ENCODE data around the gene NASP. TPM values are rescaled to one million over a fixed set of nuclear protein-coding genes. Genes with fewer than 3 reads are reported as not detected.
A peak's percentile ranks its signal among the peaks of the same experiment; 100 is the strongest.

Gene NASP
- total and polyA plus RNA-seq, 2 of the 13 experiments (the other 11 are each of a cell fraction or from before 2014, with no cell fraction given), result 132 to 256 TPM

DNA sequence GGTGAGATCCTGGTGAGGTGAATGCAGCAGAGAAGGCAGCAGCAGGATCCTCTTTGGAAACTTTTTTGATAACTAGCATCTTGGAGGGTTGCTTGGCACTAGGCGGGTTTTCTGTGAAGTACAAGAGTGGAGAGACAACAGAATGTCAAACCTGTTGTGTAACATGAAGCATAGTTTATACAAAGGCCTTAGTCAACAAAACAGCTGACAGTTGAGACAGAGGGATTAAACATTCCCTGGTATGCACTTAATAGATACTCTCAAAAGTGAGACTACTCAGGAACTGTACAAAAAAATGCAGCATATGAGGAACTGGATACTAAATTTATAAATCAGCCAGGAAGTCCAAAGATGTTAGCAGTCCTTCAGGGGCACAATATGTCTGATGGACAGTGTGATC, 56.5 kb downstream of the NASP start:
- no peak overlapping the region for H3K9ac ChIP-seq (ENCODE audit: insufficient read depth, low read depth, low read length)
- H3K4me3 ChIP-seq (replicated peaks in 1 of 3; ENCODE audit: insufficient read depth in 1 of 3, low read depth in 2 of 3, low read length in 3 of 3), result no peak overlapping the region
- H3K27ac ChIP-seq (ENCODE audit: extremely low read length, insufficient read depth, low read length), result no peak overlapping the region
- no peak for TF ChIP-seq MAZ (IDR thresholded peaks at IDR 0.05; ENCODE audit: borderline replicate concordance, low read depth, low read length)
- TF ChIP-seq MAZ (CRISPR knock-in tag; IDR thresholded peaks at IDR 0.05; ENCODE audit: low read depth), result no peak
- no peak for TF ChIP-seq MYC (CRISPR knock-in tag; IDR thresholded peaks at IDR 0.05; ENCODE audit: borderline replicate concordance)
- no peak for TF ChIP-seq SOX13 (IDR thresholded peaks at IDR 0.05)
- peak in 1 of 2 experiments; percentile 14; a peak in 1 of 4 replicates for TF ChIP-seq SOX13 (CRISPR knock-in tag; conservative IDR thresholded peaks at IDR 0.05 in 1 of 2, IDR thresholded peaks at IDR 0.05 in 1 of 2)
- TF ChIP-seq, protein P1, sequence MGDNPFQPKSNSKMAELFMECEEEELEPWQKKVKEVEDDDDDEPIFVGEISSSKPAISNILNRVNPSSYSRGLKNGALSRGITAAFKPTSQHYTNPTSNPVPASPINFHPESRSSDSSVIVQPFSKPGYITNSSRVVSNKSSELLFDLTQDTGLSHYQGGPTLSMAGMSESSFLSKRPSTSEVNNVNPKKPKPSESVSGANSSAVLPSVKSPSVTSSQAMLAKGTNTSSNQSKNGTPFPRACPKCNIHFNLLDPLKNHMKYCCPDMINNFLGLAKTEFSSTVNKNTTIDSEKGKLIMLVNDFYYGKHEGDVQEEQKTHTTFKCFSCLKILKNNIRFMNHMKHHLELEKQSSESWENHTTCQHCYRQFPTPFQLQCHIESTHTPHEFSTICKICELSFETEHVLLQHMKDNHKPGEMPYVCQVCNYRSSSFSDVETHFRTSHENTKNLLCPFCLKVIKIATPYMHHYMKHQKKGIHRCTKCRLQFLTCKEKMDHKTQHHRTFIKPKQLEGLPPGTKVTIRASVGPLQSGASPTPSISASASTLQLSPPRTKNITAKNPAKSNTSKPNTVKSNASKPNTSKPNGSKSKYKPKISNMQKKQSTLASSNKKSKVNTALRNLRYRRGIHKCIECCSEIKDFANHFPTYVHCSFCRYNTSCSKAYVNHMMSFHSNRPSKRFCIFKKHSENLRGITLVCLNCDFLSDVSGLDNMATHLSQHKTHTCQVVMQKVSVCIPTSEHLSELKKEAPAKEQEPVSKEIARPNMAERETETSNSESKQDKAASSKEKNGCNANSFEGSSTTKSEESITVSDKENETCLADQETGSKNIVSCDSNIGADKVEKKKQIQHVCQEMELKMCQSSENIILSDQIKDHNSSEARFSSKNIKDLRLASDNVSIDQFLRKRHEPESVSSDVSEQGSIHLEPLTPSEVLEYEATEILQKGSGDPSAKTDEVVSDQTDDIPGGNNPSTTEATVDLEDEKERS (CRISPR knock-in tag; IDR thresholded peaks at IDR 0.05), result no peak
- TF ChIP-seq EEA1 (CRISPR knock-in tag; IDR thresholded peaks at IDR 0.05; ENCODE audit: borderline replicate concordance), result no peak
- no peak for TF ChIP-seq RCOR2 (CRISPR knock-in tag; IDR thresholded peaks at IDR 0.05)
- TF ChIP-seq MEIS1 (CRISPR knock-in tag; IDR thresholded peaks at IDR 0.05; ENCODE audit: borderline replicate concordance), result no peak
- CTCF ChIA-PET (ENCODE audit: low intra/inter-chr PET ratio, low total read pairs), result no interaction called here
- no peaks in the 10 kb centered on the region for H3K27me3 ChIP-seq (ENCODE audit: control insufficient read depth in 1 of 2, insufficient read depth in 2 of 2, low read length in 2 of 2)
- peaks cover 10 to 73% of the 10 kb centered on the region in 2 experiments for H3K36me3 ChIP-seq (replicated peaks in 1 of 2; ENCODE audit: control insufficient read depth in 1 of 2, insufficient read depth in 2 of 2, low read length in 2 of 2)
- no peak overlapping the region for H3K4me2 ChIP-seq (ENCODE audit: low read depth, low read length)
- POLR2A ChIA-PET, result no interaction called here
- WGBS (ENCODE audit: low lambda C conversion rate), result 87% methylated on average over 1 of the region's 1 CpG
- intact Hi-C loops (cut with micrococcal nuclease; ENCODE audit: unreplicated experiment) (no loop called here), in situ Hi-C loops (cut with HindIII; ENCODE audit: extremely low pct_ligation_motif_present, low pct_unique_long_range_greater_than_20kb) (no loop called here)
- H3K4me1 ChIP-seq (ENCODE audit: insufficient read depth, low read length), result peaks cover 27% of the 10 kb centered on the region
- no peak overlapping the region for H2AFZ ChIP-seq (ENCODE audit: low read length)
- BruUV-seq (replicated peaks), result no TSS peak
- H3K79me2 ChIP-seq (ENCODE audit: insufficient read depth, low read length), result no peaks in the 10 kb centered on the region
- no peaks in the 10 kb centered on the region for H3K9me3 ChIP-seq (ENCODE audit: low read length)
- FAIRE-seq (no peak), ATAC-seq (no peak; the same call in 2 of the 3 replicates), DNase-seq (ENCODE audit: low spot score) (peak; percentile 8)
- H4K20me1 ChIP-seq (ENCODE audit: insufficient read depth, low read length), result no peaks in the 10 kb centered on the region

Measured in HepG2 (cell line).